GM18858 (cell line): Measurements from ENCODE around the gene PTPRZ1.

Source experiments
- ATAC-seq: cut with Tn5 transposase; IDR thresholded peaks from one replicate; pipeline ENCODE4 v1.9.1; 2021; ENCODE audit not compliant: unreplicated experiment

Gene PTPRZ1

GRCh38 chr7:122040147-122040546, 167.2 kb downstream of the PTPRZ1 start:
- ATAC-seq, result no peak

GRCh38 chr7:122046402-122046801, 173.4 kb downstream of the PTPRZ1 start:
- ATAC-seq, result no peak

DNA sequence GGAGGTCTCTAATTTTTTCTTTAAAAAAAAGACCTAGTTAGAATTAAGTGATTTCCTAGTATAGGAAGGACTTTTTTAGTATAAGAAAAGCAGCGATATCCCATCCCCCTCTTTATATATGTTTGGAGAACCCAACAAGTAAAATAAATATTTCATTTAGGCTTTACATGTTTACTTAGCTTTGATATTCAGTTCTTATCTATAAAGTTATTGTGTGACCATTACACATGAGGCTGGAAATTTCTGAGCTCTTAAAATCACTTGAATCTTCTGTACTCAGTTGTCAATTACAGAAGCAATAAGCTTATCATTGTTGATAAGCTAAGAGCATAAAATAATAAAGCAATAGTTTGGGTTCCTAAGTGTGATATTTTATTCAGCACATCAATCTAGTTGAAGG, 181.4 kb downstream of the PTPRZ1 start:
- no peak for ATAC-seq

- no peak for ATAC-seq
These were observed 182.1 kb downstream of the PTPRZ1 start for GRCh38 chr7:122055073-122055472.

GRCh38 chr7:122056977-122057376, 184.0 kb downstream of the PTPRZ1 start:
- ATAC-seq, result no peak

DNA sequence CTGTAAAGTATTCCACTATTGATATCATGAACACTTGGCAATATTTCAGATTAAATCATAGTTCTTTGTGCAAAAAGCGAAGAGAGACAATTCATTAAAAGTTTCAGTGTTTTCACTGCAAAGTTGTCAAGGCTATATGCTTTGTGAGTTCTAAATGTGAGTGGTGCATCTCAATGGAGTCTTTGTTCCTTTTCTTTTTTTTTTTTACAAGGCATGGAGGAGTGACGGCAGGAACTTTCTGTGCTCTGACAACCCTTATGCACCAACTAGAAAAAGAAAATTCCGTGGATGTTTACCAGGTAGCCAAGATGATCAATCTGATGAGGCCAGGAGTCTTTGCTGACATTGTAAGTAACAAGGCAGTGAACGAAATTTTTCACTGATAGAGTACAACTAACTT, 186.6 kb downstream of the PTPRZ1 start:
- ATAC-seq, result no peak

GRCh38 chr7:122063146-122063545, 190.2 kb downstream of the PTPRZ1 start:
- ATAC-seq, result no peak

DNA sequence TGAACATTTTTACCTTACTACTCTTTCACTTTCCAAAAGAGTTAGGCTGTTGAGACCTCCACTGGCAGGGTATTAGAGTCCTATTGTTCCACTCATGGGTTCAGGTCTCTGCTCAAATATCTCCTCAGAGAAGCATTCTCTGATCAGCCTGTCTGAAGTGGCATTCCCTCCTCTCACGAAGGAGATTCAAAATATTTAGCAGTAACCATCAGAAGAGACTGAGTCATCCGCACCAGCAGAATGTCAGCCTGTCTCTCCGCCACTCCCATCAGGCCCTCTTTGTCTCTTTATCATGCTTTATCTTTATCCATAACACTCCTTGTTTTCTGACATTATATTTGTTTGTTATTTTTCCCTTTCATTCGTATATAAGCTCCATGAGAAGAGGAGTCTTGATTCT, 192.0 kb downstream of the PTPRZ1 start:
- ATAC-seq, result no peak

DNA sequence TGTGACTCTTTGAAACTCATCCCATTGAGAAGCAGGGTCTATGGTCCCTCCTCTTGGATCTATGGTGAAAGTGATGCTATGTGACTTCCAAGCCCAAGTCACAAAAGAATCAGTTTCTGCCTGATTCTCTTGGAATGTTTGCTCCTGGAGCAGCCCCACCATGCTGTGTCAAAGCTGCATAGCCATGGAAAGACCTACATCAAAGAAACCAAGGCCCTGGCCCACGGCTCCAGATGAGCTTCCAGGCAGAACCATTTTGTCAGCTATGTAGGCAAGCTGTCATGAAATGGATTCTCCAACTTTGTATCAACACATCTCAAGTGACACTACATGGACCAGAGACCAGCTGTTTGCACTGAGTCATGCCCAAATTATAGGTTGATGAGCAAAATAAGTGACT, 194.1 kb downstream of the PTPRZ1 start:
- no peak for ATAC-seq

DNA sequence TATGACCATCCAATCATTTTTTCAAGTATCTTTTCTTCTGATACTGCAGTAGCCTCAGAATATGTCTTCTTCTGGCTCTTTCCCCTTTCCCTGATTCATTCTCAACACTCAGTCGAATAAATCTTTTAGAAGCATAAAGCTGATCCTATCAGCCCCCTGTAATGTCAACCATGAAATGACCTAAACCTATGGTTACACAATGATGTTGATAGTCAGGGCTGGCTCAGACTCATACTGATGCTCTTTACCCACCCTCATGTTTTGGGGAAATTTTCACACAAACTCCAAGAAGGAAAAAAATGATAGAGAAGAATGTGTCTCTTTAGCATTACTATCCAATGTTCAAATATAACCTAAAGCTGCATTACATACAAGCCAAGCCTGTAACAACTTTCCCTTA, 195.1 kb downstream of the PTPRZ1 start:
- no peak for ATAC-seq

DNA sequence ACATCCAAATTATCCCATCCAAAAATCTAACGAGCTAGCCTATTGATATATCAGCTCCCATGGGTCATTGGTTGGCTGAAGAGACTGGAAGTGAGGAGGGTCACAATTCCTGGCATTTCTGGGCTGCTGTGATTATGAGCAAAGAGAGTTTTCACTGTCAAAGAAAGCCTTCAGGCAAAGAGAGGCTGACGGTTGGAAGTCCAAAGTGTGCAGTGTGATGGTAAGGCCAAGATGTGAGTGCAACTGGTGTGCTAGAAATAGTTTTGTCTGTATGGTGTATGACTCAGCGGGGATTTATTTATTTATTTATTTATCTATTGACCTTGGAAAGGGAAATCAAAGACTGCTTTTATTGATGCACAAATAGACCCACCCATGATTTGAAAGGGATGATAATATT, 196.0 kb downstream of the PTPRZ1 start:
- ATAC-seq, result no peak

DNA sequence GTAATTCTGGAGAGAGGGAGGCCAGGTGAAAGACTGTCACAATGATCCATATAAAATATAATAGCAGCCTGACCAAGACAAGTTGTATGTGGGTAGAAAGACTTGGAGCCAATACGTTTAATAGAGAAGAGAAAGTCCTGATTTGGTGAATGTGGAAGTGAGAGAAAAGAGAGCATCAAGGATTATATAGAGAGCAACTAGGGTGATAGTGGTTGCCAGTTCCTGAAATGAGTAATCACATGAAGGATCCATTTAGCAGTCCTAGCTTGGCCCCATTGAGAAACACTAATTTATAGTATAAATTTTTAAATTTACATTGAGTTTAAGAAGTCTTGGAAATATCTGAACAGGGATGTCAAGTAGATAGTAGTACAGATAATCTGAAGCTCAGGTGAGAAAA, 197.1 kb downstream of the PTPRZ1 start:
- ATAC-seq, result no peak

DNA sequence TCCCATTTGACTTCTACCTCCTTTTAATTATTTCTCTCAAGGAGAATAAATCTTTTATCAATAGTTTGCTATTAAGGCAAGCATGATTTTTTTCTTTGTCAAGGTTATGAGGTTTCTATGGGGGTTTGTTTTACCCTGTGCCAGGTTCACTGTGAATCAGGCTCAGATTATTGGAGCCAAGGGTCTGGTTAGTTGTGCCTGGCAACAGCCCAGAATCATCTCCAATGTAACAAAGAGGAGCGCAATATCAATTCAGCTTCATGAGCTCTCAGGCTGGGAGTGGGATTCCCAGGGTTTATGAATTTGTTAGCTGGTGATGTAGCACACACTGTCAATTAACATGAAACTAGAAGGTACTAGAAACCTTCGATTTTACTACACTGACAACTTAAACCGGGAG, 197.9 kb downstream of the PTPRZ1 start:
- no peak for ATAC-seq

DNA sequence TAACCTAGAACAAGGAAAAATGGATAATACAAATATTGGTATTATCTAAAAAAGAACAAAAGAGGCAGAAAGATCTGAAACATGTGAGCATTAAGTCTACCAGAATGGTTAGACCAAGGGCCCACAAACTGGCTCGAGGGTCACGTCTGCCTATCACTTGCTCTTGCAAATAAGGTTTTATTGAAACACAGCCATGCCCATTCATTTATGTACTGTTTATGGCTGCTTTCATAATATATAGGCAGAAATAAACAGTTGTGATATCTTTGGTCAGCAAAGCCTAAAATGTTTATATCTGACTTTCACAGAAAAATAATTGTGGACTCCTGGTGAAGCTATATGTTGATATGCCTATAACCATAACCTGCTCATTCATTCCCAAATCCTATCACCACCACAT, 199.3 kb downstream of the PTPRZ1 start:
- ATAC-seq, result no peak

DNA sequence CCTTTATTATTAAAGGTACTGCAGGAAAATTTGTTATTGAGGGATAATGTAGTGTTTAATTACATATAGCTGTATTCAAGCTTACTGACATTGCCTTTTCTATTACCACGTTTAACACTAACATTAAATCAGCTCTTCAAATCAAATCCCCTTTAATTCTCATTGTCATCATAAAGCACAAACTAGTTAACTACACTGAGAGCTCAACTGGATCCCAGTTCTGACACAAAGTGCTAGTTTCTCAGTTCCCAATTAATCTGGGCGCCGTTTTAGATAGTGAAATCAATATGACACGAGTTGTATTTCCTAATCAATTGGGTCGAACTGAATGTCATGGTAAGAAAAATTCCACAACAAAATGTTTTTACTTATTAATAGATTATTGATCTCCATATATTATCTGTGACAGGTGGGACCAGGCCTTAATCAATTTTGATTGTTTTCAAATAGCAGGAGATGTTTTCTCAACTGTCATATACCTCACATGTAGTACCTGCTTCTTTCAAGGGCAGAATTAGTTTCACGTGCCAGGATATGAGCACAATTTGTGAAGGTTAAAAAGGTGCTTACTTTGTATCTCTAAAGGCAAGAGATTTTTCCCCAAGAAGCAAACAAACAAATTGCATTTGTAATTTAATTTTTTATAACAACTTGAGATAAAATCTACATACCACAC, 200.1 kb downstream of the PTPRZ1 start:
- ATAC-seq, result no peak

DNA sequence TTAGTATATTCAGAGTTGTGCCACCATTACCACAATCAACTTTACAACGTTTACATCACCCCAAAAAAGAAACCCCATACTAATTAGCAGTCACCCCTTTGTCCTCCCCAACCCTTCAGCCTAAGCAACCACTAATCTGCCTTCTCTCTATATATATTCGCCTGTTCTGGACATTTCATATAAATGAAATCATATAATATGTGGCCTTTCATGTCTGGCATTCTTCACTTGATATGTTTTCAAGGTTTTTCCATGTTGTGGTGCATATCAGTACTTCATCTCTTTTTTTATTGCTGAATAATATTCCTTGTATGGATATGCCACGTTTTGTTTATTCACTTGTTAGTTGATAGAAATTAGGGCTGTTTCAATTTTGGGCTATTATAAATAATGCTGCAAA, 200.7 kb downstream of the PTPRZ1 start:
- ATAC-seq, result no peak

GRCh38 chr7:122082160-122082559, 209.2 kb downstream of the PTPRZ1 start:
- ATAC-seq, result no peak

GRCh38 chr7:122082670-122083069, 209.7 kb downstream of the PTPRZ1 start:
- ATAC-seq, result no peak

GRCh38 chr7:122092964-122093797, 220.2 kb downstream of the PTPRZ1 start:
- ATAC-seq, result peak; percentile 95

- no peak for ATAC-seq
These were observed 221.6 kb downstream of the PTPRZ1 start for GRCh38 chr7:122094549-122094948.

DNA sequence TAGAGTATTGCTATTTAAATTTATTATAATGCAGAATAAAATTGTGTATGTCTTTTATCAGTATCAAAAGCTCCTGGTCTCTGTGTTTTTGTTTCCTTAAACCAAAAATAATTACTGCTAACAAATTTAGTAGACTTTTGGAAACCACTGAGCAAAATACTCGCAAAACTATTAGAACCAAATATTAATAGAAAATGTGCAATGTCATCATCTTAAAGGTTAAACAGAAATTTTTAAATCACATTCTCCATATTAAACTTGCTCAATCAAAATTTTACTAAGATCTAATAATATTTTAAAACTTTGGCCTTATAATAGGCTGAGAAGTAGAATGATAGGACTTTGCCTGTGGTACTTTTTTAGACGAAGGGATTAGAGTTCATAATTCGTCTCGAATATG, 222.7 kb downstream of the PTPRZ1 start:
- ATAC-seq, result no peak

- ATAC-seq, result no peak
These were observed 227.1 kb downstream of the PTPRZ1 start for GRCh38 chr7:122100021-122100420.

DNA sequence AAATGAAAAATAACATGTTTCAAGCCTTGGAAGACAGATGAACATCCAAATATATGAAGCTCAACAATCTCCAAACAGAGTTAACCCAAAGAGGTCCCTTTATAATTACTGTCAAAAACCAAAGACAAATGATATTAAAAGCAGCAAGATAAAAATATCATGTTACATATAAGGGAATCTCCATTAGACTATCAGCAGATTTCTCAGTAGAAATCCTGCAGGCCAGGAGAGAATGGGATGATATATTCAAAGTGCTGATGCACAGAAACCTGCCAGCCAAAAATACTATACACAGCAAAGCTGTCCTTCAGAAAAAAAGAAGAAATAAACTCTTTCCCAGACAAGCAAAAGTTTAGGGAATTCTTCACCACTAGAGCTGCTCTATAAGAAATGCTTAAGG, 230.1 kb downstream of the PTPRZ1 start:
- ATAC-seq, result no peak
